ENCODE data around the gene GALNT16.
A peak's percentile ranks its signal among the peaks of the same experiment; 100 is the strongest.
"Not testable (repeated sequence)": the region's sequence is repeated elsewhere in the genome, so short reads cannot be mapped to it uniquely, and the experiment has no call there.

The GALNT16 gene

DNA sequence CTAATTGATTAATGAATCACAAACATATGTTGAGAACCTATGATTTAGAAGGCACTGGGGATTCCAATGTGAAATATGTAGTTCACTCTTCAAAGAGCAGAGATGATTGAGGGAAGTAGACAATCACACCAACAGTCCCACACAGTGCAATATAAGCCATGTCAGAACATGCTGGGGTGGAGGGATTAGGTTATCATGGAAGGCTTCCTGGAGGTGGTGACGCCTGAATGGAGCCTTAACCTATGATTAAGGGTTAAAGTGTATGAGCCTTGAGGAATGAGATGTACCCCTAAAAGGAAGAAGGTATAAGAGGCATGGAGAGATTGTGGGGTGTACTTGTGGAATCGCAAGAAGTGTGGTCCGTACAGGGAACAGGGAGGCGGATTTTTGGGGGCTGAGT is 106.8 kb downstream of the GALNT16 start:
- DNase-seq: no peak

- DNase-seq: no peak
Observed at GRCh38 chr14:69368381-69368780, 108.4 kb downstream of the GALNT16 start.

- DNase-seq: no peak
Observed at GRCh38 chr14:69370061-69370460, 110.1 kb downstream of the GALNT16 start.

- no peak for DNase-seq
Observed at GRCh38 chr14:69372146-69372545, 112.2 kb downstream of the GALNT16 start.

DNA sequence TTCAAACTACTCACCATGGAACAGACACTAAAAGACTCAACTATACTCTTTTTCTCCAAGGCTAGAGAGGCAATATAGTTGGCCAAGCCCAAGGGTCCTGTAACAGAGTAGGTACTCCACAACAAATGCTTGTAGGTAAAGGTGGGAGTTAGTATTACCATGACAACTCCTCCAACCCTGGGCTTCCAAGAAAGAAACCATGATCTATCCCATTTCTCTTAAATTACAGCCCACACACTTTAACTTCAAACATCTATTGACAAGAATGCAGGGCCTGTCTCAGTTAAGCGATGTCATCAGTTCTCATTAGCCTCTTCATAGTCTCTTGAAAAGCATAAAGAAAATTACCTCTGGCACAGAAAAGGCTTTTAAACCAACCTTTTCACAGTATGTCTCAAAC is 113.1 kb downstream of the GALNT16 start:
- DNase-seq: no peak

DNA sequence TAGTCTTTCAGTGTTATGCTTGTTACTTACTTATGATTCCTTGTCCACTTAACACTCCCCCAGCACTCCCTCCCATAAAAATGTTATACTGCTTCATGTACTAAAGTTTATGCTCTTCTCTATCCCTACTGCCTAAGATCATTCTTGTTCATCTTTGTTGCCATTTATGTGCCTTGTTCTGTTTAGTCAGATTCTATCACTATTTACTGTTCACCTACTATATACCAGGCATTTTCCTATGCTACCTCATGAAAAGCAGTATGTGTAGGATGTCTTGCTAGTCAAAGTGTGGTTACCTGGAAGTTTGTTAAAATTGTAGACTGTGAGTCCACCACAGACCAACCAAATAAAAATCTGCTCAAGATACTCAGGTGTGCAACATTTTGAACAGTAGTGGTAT is 114.3 kb downstream of the GALNT16 start:
- no peak for DNase-seq

DNA sequence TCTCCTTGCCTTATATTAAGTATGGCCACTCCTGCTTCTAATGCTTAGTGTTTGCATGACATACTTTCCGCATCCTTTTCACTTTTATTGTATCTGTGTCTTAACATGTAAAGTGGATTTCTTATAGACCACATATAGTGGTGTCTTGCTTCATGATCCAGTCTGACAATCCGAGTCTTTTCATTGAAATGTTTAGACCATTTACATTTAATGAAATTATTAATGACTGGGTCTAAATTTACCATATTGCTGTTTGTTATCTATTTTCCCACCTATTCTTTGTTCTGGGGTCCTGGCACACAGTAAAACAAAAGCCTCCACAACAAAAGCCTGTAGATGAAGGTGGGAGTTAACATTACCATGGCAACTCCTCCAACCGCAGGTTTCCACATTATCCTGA is 115.2 kb downstream of the GALNT16 start:
- DNase-seq: no peak

- no peak for DNase-seq
Observed at GRCh38 chr14:69375722-69376121, 115.8 kb downstream of the GALNT16 start.

DNA sequence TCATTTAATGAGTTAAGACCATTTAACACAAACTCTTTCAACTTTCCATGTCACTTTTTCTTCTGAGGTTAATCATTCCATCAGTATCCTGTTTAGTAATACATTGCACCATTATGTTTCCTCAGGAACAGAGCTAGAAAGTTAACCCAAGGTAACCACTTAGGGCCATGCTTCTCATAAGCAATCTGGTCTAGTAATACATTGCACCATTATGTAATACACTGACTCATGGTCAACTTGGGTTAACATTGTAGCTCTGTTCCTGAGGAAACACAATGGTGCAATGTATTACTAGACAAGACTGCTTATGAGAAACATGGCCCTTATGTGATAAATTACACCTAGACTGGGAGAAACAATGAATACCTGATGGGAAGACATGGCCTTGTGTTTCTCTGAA is 116.5 kb downstream of the GALNT16 start:
- DNase-seq: no peak

DNA sequence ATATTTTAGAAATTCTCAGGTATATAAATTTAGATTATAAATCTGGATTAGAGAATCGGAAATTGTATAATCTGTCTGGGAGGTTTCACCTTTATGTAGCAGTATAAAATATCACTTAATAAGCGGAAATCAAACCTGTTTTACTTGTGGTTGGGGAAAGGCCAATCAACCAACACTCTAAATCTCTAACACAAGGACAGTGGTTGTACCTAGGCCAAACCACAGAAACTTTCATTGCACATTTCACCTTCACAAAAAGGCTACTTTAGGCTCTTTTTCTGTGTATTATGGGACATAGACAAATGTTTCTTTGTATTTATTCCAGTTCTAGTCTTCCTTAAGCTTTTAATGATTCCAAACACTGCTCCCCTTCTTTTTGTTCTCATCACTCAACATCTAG is 118.3 kb downstream of the GALNT16 start:
- no peak for DNase-seq

- no peak for DNase-seq
Observed at GRCh38 chr14:69387311-69387710, 127.4 kb downstream of the GALNT16 start.

DNA sequence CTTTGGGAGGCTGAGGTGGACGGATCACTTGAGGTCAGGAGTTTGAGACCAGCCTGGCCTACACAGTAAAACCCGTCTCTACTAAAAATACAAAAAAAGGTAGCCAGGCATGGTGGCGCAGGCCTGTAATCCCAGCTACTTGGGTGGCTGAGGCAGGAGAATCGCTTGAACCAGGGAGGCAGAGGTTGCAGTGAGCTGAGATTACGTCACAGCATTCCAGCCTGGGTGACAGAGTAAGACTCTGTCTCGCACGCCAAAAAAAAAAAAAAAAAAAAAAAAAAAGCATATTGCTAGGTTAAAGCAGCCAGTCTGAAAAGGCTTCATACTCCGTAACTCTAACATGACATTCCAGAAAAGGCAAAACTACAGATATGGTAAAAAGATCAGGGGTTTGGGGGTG is 131.4 kb downstream of the GALNT16 start:
- not testable (repeated sequence) for DNase-seq

DNA sequence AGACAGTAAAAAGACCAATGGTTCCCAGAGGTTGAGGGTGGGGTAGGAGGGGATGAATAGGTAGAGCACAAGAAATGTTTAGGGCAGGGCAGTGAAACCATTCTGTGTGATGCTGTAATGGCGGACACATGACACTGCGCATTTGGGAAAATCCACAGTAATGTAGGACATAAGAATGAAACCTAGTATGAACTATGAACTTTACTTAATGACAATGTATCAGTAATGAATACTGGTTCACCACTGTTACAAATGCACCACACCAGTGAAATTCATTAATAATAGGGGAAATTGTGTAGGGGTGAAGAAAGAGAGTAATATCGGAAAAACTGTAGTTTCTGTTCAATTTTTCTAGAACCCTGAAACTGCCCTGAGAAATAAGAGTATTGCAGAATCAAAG is 132.5 kb downstream of the GALNT16 start:
- no peak for DNase-seq

DNA sequence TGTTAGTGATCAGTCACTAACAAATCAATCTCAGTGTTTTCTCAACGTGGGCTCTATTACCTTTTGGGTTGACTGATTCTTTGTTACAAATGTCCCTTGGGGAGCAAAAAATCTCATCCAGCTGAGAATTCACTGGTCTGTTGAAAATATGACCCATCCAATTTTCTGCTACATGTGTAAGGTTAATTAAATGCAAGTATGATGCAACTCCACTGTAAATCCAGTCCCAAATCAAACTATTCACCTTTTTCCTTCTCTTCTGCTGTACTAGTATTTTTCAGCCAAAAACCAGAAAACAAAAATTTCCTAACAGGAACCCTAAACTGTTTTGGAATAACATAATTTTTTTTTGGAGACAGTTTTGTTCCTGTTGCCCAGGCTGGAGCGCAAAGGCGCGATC is 136.0 kb downstream of the GALNT16 start:
- DNase-seq: no peak

DNA sequence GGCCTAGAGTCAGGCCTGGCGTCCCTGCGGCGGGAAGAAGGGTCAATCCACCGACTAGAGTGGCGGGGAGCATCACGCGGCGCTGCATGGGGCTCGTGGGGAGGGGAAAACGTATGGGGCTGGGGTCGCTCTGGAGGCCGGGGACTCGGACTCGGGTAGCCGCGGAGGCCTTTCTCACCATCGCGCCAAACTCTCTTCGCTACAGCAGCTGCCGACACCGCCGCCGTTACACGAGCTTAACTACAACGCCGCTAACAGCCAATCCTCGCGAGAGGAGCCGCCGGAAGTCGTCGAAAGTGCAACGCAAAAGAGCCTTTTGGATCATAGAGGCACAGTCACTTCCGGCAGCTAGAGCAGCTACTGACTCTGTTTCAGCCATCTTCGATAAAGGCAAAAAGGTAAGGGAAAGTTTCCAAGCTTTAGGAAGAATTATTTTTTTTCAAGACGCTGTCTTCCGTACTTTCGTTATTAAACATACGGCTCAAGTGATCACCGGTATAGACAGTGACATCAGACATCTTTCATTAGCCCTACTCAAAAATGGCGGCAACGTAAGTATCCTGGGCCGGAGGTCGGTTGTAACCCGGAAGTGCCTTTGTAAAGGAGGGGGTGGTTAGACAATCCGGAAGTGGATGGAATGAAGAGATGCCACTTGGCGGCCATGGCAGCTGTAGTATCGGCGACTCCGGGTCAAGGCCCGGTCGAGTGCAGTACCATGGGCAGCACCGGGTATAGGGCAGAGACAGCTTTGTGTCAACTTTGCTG is 138.3 kb downstream of the GALNT16 start, which contains the start of the genes ERH and SLC39A9:
Gene ERH (minus strand): TSS at position 247 of the 765 bp plus-strand sequence. CDS start 66 bp downstream, at position 181.
Gene SLC39A9 (plus strand): TSS at position 640 of the 765 bp plus-strand sequence. CDS start 678 bp downstream, outside the sequence.
- DNase-seq: peak; percentile 98

DNA sequence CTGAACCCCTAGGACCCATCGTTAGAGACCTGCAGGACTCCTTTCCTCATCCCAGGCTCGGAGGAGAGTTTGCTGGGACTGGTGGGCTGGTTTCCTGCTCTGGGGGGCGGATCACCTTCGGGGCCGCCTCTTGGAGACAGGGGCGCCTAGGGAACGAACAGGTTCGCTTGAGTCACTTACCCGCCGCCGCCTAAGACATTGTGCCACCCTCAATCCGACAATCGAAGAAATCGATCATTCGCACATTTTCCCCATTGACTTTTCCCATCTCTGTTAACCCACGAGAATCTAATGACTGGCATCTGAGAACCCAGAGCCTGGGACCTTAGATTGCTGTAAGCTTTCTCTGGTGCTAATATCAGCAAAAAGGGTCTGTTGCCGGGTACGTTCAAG is 138.9 kb downstream of the GALNT16 start:
- peak; percentile 3 for DNase-seq

DNA sequence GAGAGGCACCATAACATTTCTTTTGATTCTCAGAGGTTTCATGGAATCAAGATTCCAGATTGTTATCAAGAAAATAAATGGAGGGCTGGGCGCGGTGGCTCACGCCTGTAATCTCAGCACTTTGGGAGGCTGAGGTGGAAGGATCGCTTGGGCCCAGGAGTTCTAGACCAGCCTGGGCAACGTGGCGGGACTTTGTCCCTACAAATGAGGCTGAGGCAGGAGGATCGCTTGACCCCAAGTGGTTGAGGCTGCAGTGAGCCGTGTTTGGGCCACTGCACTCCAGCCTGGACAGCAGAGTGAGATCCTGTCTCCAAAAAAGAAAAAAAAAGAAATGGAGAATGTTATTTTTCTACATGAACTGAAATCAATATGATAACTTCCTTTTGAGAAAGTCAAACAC is 139.8 kb downstream of the GALNT16 start:
- no peak for DNase-seq

DNA sequence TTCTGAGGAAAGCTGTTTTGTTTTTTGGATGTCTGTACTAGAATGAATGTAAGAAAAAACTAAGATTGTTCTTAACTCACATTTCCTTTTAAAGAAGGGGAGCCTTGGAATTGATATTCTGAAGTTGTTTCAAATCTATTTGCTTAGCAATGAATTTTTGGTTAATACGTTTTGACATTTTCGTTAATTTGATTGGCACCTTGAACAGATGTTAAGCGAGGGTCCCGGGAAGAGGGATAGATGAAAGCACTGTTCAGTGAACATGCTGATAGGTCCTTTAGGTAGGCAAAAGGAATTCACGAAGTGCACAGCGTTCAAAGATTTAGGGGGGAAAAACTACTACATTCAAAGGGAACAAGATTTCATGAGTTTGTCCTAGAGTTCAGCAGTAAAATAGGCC is 140.2 kb downstream of the GALNT16 start:
- DNase-seq: no peak

DNA sequence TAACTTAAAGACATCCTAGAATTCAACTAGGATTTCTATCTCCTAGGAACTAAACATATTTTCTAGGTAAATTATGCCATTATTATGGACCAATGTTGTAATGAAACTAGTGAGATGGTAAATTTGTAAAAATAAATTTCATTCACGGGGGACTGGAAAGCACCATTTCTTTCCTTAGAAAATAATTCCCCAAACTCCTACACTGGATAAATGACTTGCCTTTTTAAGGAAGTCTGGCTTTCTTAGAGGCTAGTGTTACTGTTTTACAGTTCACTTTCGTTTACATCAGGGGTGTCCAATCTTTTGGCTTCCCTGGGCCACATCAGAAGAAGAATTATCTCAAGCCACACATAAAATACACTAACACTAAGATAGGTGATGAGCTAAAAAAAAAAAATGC is 141.9 kb downstream of the GALNT16 start:
- DNase-seq: no peak

- no peak for DNase-seq
Observed at GRCh38 chr14:69404478-69404877, 144.5 kb downstream of the GALNT16 start.

GRCh38 chr14:69404883-69405282 is 144.9 kb downstream of the GALNT16 start:
- no peak for DNase-seq

DNA sequence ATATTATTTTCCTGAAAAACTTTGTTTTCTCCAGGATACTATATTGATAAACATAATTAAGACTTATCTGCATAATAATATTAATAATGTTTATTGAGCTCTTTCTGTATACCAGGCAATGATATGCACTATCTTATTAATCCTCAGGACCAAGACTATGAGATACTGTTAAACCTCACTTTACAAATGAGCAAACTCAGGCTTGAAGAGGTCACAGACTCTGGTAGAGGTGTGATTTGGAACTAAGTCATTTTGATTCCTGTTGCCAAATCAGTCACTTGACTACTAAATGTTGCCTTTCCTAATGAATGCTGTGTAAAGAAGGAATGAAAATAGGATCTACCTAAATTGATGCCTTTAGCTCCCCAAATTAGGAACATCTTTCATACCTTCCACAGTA is 145.8 kb downstream of the GALNT16 start:
- DNase-seq: no peak
